AG04449 (cell line): ENCODE results near the gene TMEM184B.

ENCODE experiments used
- CTCF ChIA-PET: fragments of 350-600 bp; formaldehyde crosslinking; extraction: SDS; loops from one replicate; lab custom pipeline; 2021; ENCODE audit warnings: antibody characterized with exemption; lab: Yijun Ruan, JAX
- POLR2A ChIA-PET: fragments of 400-600, 350-600 bp; formaldehyde crosslinking; extraction: SDS; loops from one replicate; lab custom pipeline; 2020; ENCODE audit warnings: antibody characterized with exemption, inconsistent platforms; lab: Yijun Ruan, JAX
- DNase-seq: peaks from one replicate; pipeline ENCODE4 v3.0.0-alpha.2; 2010; ENCODE audit warnings: low read depth, low spot score
- H3K4me3 ChIP-seq: 2 replicates; pipeline ENCODE4 v1.5.1; 2011; ENCODE audit warnings: low read depth, mild to moderate bottlenecking, control low read depth, low read length
- CTCF ChIP-seq: IDR thresholded peaks from one replicate; pipeline ENCODE4 v1.5.1; 2011; ENCODE audit warnings: mild to moderate bottlenecking, moderate library complexity, low read length, control low read depth, inconsistent platforms; ENCODE audit not compliant: insufficient read depth; ENCODE audit errors: missing control alignments

The TMEM184B gene

GRCh38 chr22:38172832-38173640, 99.8 kb downstream of the TMEM184B start:
- no peak for DNase-seq
- ChIA-PET CTCF (no interaction called here), POLR2A (no interaction called here)
- no peak for TF ChIP-seq CTCF
- H3K4me3 ChIP-seq = no peak overlapping the region

- CTCF ChIA-PET = interaction anchor here (1.2 kb wide), 1 partner anchor 58 kb away, joined by 3 read pairs; no protein-coding TSS in a partner anchor
- TF ChIP-seq CTCF = no peak
- H3K4me3 ChIP-seq = no peak overlapping the region
- no peak for DNase-seq
- POLR2A ChIA-PET = no interaction called here
These were observed 100.6 kb downstream of the TMEM184B start for GRCh38 chr22:38171927-38172831.

DNA sequence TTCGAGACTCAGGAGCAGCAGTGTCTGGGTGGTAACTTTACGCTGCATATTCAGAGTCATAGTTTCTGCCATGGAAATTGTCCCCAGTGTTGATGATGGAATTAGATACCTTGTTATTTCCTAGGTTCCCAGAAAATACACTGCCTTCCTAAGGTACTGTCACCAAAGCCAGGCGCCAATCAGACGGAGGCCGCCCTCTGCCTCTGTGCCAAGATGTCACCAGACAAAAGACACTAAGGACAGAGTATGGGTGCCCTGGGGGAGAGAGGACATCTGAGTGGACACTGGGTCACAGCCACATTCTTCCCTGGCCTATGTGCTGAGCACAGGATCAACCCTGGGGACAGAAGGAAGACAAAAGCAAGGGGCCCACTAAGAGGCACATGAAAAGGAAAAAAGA, 102.3 kb downstream of the TMEM184B start:
- TF ChIP-seq CTCF = no peak
- no peak overlapping the region for H3K4me3 ChIP-seq
- POLR2A ChIA-PET = no interaction called here
- no peak for DNase-seq
- CTCF ChIA-PET = no interaction called here
